OCI-M2 (cell line): ENCODE results near the gene EIF3L.

Source experiments
- DNase-seq: peaks from one replicate; lab custom pipeline; 2025; ENCODE audit not compliant: unreplicated experiment; lab: John Stamatoyannopoulos, UW

EIF3L gene

GRCh38 chr22:37850801-37851200 lies 1.6 kb downstream of the EIF3L start:
- DNase-seq, result no peak

GRCh38 chr22:37852418-37852817 lies 3.2 kb downstream of the EIF3L start:
- DNase-seq, result no peak

DNA sequence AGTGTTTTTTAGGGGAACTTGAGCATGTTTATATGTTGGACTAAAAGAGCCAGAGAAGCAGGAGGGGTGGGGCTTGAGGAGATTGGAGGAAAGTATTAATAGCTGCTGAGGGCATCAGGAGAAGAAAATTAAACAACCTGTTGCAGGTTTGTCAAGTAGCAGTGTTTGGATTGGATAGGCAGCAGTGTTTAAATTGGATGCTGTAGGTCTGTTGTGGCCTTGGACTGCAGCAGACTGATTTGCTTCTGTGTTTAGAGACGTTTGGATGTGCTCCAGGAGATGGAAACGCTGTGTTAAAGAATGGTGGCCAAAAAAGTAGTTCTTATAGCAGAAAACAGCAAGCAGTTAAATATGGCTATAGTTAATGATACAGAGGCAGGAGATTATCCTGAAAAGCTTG lies 5.7 kb downstream of the EIF3L start:
- DNase-seq, result no peak

- no peak for DNase-seq
These were observed 6.2 kb downstream of the EIF3L start for GRCh38 chr22:37855462-37855861.

DNA sequence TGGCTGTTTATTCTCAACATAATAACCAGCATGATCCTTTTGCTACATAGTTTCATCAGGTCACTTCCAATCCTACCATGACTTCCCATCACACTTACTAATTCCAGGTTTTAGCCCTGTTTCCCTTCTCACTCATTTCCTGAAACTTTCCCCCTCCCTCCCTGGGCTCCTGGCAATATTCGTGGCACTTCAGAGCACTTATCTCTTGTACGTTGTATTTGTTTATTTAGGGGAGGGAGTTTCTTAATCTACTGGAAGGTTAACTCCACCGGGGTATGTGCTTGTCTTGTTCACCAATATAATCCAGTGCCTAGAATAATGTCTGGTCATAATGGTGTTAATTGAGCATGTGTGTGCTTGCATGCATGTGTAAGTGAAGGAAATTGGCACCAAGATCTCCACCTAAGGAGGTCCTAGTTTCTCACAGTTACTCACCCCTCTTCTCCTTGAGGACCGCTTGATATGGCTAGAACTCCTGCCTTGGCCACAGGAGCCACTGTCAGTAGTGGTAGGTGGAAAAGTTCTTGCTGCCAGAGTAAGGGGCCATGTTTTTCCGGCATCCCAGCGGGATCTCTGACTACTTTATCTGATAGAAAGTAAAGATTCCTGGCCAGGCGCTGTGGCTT lies 11.7 kb downstream of the EIF3L start:
- DNase-seq, result no peak

- no peak for DNase-seq
These were observed 13.5 kb downstream of the EIF3L start for GRCh38 chr22:37862570-37863325.

- no peak for DNase-seq
These were observed 16.3 kb downstream of the EIF3L start for GRCh38 chr22:37865510-37865909.

GRCh38 chr22:37870273-37870672 lies 21.1 kb downstream of the EIF3L start:
- no peak for DNase-seq

- DNase-seq, result no peak
These were observed 31.6 kb downstream of the EIF3L start for GRCh38 chr22:37880668-37881440.

DNA sequence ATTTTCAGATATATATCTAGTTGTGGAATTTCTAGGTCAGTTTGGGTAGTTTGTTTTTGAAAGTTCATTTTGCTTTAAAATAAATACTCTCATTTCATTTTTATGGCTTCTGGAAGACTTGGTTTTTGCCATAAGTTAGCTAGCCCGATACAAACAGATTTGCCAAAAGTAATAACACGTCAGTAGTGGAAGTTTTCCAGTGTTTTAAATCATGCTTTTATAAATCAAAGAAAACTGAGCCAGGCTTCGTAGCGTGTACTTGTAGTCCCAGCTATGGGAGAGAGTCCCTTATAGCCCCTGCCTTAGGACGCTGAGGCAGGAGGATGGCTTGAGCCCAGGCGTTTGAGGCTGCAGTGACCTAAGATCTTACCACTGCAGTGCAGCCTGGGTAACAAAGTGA lies 35.2 kb downstream of the EIF3L start:
- DNase-seq, result no peak

- no peak for DNase-seq
These were observed 38.6 kb downstream of the EIF3L start for GRCh38 chr22:37887584-37888378.

DNA sequence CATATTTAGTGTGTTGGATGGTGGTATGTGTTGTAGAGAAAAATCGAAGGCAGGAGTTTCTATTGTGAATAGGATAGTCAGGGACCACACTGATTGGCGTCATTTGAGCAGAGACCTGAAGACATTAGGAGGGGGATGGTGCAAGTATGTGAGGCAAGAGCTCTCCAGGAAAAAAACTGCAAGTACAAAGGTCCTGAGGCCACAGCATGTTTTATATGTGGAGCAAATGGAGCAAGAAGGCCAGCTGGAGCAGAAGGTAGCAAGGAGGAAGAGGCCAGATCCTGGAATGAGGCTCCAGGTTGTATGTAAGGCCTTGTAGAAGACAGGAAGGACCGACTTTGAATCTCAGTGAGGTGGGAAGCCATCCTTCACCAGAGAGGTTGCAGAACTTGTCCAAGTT lies 42.7 kb downstream of the EIF3L start:
- DNase-seq, result no peak

DNA sequence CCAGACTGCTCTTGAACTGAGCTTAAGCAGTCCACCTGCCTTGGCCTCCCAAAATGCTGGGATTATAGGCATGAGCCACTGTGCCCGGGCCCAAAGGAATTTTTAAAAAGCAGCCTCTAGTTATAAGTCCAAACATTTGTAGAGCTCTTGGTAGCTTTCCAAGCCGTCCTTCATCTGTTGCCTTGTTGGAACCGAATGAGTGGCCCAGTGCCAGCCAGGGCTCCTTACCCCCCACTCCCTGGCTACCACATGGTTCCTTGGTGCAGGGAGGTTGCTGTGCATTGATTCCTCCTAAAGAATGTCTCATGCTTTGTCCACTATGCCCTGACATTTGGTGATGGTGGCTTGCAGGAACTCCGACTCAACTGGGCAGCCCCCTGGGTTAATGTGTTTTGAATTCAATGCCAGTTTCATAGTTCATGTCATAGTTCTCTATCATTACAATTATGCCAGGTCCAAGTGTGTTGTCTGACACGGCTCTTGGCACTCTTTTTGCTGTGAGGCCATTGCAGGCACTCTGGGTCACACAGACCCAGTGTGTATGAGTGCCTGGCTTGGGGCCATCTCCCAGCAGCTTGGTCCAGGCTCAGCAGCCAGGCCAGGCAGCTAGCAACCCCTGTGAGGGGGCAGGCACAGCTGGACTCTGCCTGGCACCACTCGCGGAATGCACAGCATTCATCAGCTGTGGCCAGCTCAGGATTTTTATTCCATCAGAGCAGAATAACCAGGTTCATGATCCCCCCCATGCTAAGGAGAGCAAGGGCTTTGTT lies 43.5 kb downstream of the EIF3L start:
- no peak for DNase-seq

DNA sequence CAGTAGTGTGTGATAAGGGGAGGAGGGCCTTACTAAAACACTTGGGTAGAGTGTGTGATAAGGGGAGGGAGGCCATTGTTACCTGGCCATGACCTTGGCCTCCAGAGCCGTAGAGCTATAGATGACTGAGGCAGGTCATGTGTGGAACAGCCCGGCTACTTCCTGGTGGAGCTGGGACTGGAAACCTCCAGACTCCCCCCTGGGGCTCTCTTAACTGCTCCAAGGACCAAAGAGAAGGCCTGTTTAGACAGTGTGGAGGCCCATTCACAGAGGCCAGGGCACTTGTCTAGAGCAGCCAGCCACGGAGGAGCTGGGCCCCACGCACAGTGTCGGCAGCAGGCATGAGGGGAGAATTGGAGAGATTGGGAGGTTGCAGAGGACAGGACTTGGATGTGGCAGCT lies 44.4 kb downstream of the EIF3L start:
- DNase-seq, result no peak

GRCh38 chr22:37894939-37895670 lies 45.9 kb downstream of the EIF3L start:
- DNase-seq, result no peak

- no peak for DNase-seq
These were observed 47.0 kb downstream of the EIF3L start for GRCh38 chr22:37896181-37896592.

DNA sequence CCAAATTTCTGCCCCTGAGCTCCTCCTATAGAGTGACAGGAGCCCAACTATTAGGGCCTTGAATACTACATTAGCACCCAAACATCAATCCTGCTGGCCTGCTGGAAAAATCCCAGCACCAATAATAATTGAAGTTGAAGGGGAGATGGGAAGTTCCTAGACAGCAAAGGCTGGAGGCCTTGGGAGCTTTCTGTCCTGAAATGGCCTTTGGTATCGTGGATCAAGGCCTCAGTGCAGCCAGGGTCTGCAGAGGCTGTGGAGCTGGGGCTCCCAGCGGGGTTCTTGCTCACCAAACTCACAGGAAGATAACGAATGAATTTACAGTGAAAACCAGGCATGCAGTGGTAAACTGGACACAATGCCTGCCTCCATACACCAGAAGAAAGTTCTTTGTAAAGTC lies 47.7 kb downstream of the EIF3L start:
- no peak for DNase-seq

GRCh38 chr22:37897807-37898206 lies 48.6 kb downstream of the EIF3L start:
- no peak for DNase-seq

- no peak for DNase-seq
These were observed 49.4 kb downstream of the EIF3L start for GRCh38 chr22:37898441-37899181.
